Testis (tissue), 3 donors: ENCODE results near the gene P2RY6. TPM values are rescaled to one million over a fixed set of nuclear protein-coding genes. Genes with fewer than 3 reads are reported as not detected.

ENCODE experiments used
- DNase-seq: peaks from one replicate; pipeline ENCODE4 v3.0.0-alpha.2; 2019
- H3K27ac ChIP-seq, 2 donors: fragments of 200-600 bp; sonication (generic); one replicate each; pipeline ENCODE4 v1.5.1; 2019
- H3K27me3 ChIP-seq: fragments of 200-600 bp; sonication (generic); one replicate; pipeline ENCODE4 v1.5.1; 2019
- H3K36me3 ChIP-seq: fragments of 200-600 bp; sonication (generic); one replicate; pipeline ENCODE4 v1.5.1; 2017; ENCODE audit warnings: low read depth; ENCODE audit errors: missing control alignments
- H3K4me1 ChIP-seq: fragments of 200-600 bp; sonication (generic); one replicate; pipeline ENCODE4 v1.5.1; 2019
- H3K4me3 ChIP-seq, 2 donors: fragments of 200-600 bp; sonication (generic); one replicate each; pipeline ENCODE4 v1.5.1; 2017 to 2019
- H3K9me3 ChIP-seq: fragments of 200-600 bp; sonication (generic); one replicate; pipeline ENCODE4 v1.5.1; 2017
- CTCF ChIP-seq, 3 experiments: fragments of 450-650 bp in 2 of 3; fragments of 200-600 bp in 1 of 3; sonication (generic) in 1 of 3; IDR thresholded peaks; one replicate each; pipeline ENCODE4 v1.5.1; 2016 to 2019; ENCODE audit warnings: antibody characterized with exemption in 3 of 3, mild to moderate bottlenecking in 2 of 3, moderate library complexity in 1 of 3
- POLR2A ChIP-seq: fragments of 450-650 bp; IDR thresholded peaks from one replicate; pipeline ENCODE4 v1.6.1; 2017; ENCODE audit warnings: antibody characterized with exemption, mild to moderate bottlenecking, moderate library complexity
- WGBS, 2 donors: methylation state at CpG; one replicate each; pipeline ENCODE4 v1.1.5; 2018; 5-methylcytosine and 5-hydroxymethylcytosine counted together
- intact Hi-C: fragments of 100-400 bp; cut with DNase I; formaldehyde crosslinking; loops from one replicate; pipeline ENCODE4 v1.15.1; 2023; ENCODE audit warnings: low total_unique reads
- polyA plus RNA-seq: library from polyadenylated mRNA; stranded (reverse); fragments of 350-450 nt; fragmentation: Illumina TruSeq; extraction: RNeasy Lipid Tissue Mini Kit (QIAGEN cat#74804); gene quantifications from one replicate; pipeline ENCODE4 v1.2.3, GENCODE V29; 2014; ENCODE audit warnings: low read depth, low replicate concordance; ENCODE audit not compliant: insufficient read depth
- total RNA-seq, 2 donors: library from RNA; depleted of rRNA; stranded (reverse); fragments of >200 nt; gene quantifications; one replicate each; pipeline ENCODE4 v1.2.3, GENCODE V29; 2016

The P2RY6 gene
- total and polyA plus RNA-seq, 3 donors from 2014 or later = 0.25 to 2.7 (median 0.47) TPM

- H3K4me1 ChIP-seq = no peaks in the 10 kb centered on the region
- H3K27ac ChIP-seq = no peak overlapping the region
- H3K9me3 ChIP-seq = no peaks in the 10 kb centered on the region
- WGBS, 2 donors = 92 to 94% methylated on average over 4 of the region's 4 CpGs
- intact Hi-C loops = no loop called here
- no peaks in the 10 kb centered on the region for H3K27me3 ChIP-seq
- TF ChIP-seq POLR2A (no peak), CTCF (IDR thresholded peaks at IDR 0.05) (no peak)
- DNase-seq = no peak
- no peak overlapping the region for H3K4me3 ChIP-seq
- no peaks in the 10 kb centered on the region for H3K36me3 ChIP-seq
These were observed 6.8 kb upstream of the P2RY6 start for GRCh38 chr11:73265278-73265810.

DNA sequence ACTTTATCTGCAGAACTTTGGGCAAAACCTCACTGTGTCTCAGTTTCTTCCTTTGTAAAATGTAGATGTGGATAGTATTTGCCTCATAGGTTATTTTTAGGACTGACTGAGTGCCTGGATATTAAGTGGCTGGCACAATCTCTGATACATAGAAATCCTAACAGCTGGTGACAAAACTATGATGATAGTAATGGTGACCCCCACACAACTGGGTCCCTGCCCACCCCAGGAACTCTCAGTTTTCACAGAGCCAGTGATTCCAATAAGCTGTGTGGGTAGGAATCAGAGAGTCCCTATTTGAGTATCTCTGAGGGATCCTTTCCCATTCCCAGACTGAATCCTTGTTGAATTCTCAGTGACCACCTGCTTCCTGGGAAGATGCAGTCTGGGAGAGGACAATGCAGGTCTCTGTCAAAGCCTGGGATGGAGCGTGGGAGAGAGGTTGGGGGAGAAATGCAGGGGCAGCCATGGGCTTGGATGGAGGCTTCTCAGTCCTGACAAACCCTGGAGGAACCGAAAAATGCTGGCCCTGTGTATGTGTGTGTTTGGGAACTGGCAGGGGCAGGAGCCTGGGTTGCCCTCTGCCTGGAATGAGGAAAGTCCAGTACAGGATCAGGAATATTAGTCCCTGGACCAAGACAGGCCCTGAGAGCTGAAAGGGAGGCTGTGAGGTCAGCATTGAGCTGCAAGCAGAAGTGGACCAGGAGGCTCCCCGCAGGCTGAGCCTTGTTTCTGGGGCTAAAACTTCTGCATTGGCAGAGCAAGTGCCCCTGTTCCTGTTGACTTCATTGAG, 6.1 kb upstream of the P2RY6 start:
- TF ChIP-seq POLR2A (no peak), CTCF (IDR thresholded peaks at IDR 0.05) (no peak)
- H3K27ac ChIP-seq = no peak overlapping the region
- 68 to 84% methylated on average over 2 to 3 of the region's 3 CpGs for WGBS, 2 donors
- no peaks in the 10 kb centered on the region for H3K4me1 ChIP-seq
- H3K36me3 ChIP-seq = no peaks in the 10 kb centered on the region
- intact Hi-C loops = no loop called here
- H3K27me3 ChIP-seq = no peaks in the 10 kb centered on the region
- H3K9me3 ChIP-seq = no peaks in the 10 kb centered on the region
- no peak for DNase-seq
- H3K4me3 ChIP-seq = no peak overlapping the region

GRCh38 chr11:73266646-73267020, 5.5 kb upstream of the P2RY6 start:
- Histone ChIP-seq H3K9me3 (no peaks in the 10 kb centered on the region), H3K27ac (no peak overlapping the region), H3K4me1 (no peaks in the 10 kb centered on the region), H3K27me3 (no peaks in the 10 kb centered on the region), H3K4me3 (no peak overlapping the region), H3K36me3 (no peaks in the 10 kb centered on the region)
- no peak for DNase-seq
- TF ChIP-seq POLR2A = no peak
- TF ChIP-seq CTCF (IDR thresholded peaks at IDR 0.05) = no peak
- WGBS, 2 donors = 79 to 84% methylated on average over 4 of the region's 4 CpGs
- intact Hi-C loops = no loop called here

GRCh38 chr11:73267122-73267846, 4.9 kb upstream of the P2RY6 start:
- Histone ChIP-seq H3K4me1 (no peaks in the 10 kb centered on the region), H3K27me3 (no peaks in the 10 kb centered on the region), H3K27ac (no peak overlapping the region), H3K4me3 (no peak overlapping the region), H3K9me3 (no peaks in the 10 kb centered on the region), H3K36me3 (no peaks in the 10 kb centered on the region)
- TF ChIP-seq POLR2A = no peak
- no peak for TF ChIP-seq CTCF (IDR thresholded peaks at IDR 0.05)
- DNase-seq = no peak
- intact Hi-C loops = no loop called here
- WGBS, 2 donors = 87 to 90% methylated on average over 3 of the region's 3 CpGs
